GM21825 (cell line): Measurements from ENCODE around the gene PALLD.

Experiments used
- ATAC-seq: cut with Tn5 transposase; IDR thresholded peaks from one replicate; pipeline ENCODE4 v1.9.1; 2021; ENCODE audit warnings: mild to moderate bottlenecking, moderate library complexity; ENCODE audit not compliant: unreplicated experiment

PALLD gene

GRCh38 chr4:168811786-168812651 lies 315.2 kb downstream of the PALLD start:
- no peak for ATAC-seq

DNA sequence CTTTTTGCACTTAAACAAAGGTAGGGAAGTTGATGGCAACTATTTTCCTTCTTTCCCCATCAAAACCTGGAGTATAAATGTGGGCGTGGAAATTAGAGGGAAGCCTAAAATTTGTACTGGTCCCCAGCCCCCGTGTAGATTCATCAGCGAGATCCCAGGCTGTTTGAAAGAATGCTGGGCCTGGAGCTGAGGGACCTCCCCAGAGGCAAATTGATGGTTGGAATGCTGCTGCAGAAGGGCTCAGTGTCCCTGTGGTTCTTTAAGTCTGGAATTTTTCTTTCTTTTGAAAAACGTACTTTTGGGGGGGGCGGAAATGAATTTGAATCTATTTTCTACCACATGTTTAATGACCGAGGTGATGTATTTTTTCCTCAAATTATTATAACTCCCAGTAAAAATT lies 316.0 kb downstream of the PALLD start:
- no peak for ATAC-seq

GRCh38 chr4:168813890-168814289 lies 317.0 kb downstream of the PALLD start:
- no peak for ATAC-seq

DNA sequence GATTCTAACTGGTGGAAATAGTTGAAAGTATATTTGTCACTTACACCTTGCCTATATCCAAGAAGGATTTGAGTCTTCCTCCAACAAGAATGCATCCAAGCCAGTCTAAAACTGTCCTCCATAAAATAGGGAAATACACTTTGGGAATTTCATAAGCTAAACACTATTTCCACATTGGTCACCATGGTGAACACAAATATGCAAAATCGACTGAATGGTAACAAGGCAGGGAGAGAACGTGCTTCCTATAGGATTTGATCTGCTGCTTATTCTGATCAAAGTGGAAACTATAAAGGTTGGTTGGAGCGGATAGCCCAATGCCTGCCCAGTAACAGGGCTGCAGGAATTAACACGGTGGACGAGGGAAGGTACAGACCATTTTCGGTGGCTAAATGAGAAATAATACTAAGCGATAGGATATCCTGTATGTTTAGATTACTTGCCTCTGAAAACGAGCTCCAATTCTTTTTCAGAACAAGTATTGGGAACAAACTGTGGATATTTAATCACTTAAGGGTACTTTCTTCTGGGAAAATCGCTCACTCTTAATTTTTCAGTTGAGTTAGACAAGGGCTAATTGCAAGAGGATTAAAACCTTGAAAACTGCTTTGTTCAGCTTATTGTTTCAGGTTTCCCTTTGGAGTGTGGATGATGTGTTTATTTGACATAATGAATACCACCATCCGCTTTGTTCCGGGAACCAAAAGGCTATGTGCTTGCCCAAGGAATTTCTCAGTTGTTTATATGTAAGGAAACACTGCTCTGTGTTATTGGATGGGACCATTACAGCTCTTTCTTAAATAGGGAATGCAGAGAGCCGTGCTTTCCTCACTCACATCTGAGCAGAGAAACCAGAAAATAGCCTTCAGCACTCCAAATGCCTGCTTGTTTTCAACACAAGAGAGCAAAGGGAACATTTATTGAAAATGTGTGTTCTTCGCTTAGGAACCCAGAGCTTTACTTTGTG lies 318.8 kb downstream of the PALLD start:
- ATAC-seq: no peak

DNA sequence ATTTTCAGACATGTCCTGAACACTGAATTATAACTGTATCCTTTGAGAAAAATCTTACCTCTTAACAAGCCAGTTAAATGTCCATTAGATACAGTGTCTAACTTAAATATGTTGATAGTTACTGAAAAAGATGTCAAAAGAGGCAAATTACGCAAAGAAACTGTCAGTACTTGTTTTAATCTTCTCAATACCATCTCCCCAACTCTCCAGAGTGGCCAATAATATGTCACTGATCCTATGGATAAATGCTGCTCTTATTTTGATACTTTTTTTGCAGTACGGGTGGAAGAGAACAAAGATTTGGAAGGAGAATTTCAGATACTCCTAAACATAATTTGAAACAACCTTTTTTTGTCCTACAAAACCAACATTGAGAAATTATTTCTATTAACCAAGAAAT lies 320.5 kb downstream of the PALLD start:
- ATAC-seq: no peak

GRCh38 chr4:168822481-168822880 lies 325.6 kb downstream of the PALLD start:
- ATAC-seq: no peak

GRCh38 chr4:168825975-168826374 lies 329.1 kb downstream of the PALLD start:
- no peak for ATAC-seq

DNA sequence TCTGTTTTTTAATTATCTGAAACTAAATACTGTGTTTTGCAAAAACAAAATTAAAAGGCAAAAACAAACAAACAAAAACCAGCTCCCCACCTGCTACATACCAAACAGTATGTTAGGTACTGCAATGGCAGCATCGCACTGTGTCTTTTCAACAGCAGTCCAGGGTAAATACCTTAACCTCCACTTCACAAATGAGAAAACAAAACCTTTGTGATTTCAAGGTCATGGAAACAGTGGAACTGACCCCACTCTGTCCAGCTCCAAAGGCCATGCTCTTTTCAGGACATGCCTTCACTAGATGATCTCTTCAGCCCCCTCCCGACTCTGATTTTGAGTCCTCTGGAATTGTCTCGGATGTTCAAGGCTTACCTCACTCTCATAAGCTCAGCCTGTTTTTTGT lies 329.8 kb downstream of the PALLD start:
- ATAC-seq: no peak

DNA sequence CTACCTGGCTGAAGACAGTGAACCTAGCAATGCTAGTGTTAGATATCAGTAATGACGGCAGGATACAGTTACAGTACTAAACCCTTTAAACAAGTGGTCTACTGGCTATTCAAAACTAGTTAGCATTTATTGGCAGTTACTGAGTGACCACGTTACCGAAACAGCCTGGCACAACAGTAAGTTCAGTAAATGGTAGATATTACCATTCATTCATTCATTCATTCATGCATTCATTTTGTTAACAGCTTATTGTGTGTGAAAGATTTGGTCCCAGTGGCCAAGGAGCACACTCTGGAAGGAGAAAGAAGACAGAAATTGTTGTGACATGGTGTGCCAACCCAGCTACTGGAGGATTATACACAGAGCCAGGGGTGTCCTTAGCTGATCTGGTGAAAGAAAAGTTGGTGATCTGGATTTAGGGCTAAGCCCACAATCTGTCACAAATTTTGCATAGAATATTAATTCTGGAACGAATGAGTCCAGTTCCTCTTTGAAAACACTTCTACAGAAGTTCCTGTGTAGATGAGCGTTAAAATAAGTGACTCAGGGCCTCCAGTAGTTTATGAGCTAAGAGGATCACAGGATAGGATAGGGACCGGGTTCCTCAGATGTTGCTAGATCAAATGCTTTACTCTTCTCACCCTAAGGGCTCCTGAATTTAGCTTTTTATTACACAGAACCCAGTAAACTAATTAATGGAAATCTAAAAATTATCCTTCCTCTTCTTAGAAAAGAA lies 334.1 kb downstream of the PALLD start:
- no peak for ATAC-seq

DNA sequence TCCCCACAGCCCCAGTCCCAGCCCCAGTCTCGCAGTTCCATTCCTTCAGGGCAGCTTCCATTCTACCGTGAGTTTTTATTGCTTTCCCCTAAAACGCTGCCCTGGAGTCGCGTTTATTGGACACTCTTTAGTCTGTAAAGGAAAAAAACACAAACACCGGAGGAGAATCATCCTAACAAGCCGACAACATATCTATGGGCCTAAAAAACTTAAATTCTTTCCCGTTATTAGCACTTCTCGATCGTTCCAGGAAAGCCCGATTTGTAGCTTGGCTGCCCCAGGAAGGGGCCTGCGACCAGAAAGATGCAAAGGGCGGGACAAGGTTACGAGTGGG lies 334.7 kb downstream of the PALLD start:
- ATAC-seq: no peak

DNA sequence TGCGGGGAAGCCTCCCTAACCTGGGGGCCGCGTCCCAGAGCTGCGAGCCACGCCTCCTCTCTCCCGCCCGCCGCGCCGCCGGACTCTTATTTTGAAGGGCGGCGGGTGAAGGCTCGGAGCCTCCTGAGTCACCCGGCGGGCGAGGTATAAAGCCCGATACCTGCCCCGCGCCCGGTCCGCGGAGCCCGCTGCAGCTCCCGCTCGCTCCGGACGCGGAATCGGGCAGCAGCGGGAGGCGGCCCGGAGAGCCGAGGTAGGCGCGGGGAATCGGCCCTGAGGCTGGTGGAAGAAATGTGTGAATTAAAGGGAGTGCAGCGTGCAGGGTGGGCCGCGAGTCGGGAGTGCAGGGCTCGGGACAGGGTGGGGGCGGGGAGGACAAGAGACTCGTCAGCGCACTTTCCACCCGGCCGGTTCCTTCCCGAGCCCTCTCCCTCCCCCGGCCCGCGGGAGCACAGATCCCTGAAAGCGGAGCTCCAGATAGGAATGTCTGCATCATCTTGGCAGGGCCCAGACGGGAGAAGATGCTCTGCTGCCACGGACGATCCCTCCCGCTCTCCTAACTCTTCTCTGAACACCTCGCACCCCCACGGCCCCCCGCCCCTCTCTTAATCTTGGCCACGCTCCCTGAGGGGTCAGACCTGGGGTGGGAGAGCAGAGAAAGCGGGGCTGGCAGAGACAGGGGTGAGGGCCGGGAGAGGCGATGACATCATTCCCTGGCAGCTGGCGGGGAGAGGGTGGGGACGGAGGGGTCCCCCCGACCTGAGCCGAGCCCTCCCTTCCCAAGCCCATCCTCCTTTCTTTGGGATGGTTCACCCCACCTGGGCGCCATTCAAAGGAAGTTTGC lies 335.3 kb downstream of the PALLD start:
- ATAC-seq: peak; percentile 97

DNA sequence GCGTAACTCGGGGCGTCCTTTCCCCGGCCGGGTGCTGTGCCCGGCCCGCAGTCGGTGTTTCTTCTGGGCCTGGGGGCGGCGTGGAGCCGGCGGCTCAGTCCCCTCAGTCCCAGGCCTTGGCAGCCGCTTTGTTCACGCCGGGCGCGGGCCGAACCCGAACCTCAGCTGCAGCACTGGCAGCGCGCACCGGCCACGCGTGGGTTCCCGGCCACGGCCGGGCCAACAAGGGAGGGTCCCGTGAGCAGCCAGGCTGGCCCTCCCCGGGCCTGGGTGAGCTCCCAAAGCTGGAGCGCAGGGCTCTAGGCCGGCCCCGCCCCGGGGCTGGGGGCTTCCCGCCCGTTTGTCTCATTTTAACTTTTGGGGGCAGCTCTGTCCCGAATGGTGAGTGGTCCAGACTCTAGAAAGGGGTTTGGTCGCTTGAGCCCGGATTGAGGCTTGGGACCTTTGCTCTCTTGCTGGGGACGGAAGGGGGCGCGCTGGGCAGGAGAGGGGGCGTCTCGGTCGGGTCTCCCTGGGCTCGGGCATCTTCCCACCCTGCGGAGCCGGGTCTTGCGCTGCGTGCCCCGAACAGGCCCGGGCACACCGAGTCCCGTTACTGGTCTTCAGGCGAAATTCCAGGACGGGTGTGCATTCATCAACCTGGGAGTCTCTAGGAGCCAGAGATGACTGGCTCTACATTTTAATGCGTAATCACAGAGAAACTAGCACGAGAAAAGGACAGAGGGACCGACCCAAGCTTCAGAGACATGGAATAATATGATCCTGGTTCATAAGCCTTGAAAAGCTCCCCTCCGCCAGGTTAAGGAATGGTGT lies 336.1 kb downstream of the PALLD start:
- no peak for ATAC-seq

GRCh38 chr4:168833881-168834280 lies 337.0 kb downstream of the PALLD start:
- ATAC-seq: no peak

DNA sequence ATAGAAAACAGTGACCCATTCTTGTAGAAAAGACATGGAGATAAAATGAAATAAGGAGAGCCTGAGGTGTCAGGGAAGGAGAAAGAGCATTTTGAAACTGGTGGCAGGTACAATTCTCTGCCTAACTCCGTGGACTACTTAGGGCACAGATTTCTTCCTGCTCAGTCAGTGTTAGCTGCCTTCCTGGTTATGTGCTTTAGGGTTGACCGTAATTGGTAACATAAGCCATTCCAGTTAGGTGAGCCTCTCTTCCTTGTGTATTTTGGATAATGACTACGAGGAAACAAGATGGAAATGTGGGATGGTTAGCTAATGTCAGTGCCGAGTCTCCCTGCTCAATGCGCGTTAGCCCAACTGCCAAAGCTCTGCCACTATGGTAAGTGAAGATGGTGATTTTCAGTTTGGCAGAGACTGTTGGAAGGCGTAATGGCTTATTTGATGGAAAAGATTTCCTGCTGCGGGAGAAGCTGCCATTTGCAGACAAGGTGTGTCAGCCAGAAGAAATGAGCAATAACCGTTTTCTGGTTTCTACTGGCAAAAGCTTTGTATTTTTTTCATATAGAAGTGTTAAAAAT lies 339.1 kb downstream of the PALLD start:
- ATAC-seq: no peak

GRCh38 chr4:168836490-168836889 lies 339.6 kb downstream of the PALLD start:
- ATAC-seq: no peak

DNA sequence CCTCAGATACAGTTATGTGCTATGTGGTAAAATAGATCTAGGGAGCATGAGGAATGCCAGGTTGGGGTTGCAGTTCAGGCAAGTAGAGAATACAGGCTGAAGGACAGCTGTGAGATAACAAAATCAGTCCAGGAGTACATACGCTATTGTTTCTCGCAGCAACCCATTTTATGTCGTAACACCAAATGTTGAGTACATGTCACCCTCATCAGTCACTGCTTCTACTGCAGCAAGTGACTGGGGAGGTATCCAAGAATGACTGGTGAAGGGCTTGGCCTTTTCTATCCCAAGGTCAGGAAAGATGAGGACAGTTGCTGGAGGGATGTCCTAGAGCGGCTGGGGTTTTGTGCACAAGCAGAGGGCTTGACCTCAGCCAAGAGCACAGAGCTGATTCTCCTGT lies 341.1 kb downstream of the PALLD start:
- no peak for ATAC-seq

- ATAC-seq: no peak
These were observed 343.0 kb downstream of the PALLD start for GRCh38 chr4:168839758-168840391.

- ATAC-seq: no peak
These were observed 343.5 kb downstream of the PALLD start for GRCh38 chr4:168840392-168840763.
